ENCODE results near the gene EDEM3.

DNA sequence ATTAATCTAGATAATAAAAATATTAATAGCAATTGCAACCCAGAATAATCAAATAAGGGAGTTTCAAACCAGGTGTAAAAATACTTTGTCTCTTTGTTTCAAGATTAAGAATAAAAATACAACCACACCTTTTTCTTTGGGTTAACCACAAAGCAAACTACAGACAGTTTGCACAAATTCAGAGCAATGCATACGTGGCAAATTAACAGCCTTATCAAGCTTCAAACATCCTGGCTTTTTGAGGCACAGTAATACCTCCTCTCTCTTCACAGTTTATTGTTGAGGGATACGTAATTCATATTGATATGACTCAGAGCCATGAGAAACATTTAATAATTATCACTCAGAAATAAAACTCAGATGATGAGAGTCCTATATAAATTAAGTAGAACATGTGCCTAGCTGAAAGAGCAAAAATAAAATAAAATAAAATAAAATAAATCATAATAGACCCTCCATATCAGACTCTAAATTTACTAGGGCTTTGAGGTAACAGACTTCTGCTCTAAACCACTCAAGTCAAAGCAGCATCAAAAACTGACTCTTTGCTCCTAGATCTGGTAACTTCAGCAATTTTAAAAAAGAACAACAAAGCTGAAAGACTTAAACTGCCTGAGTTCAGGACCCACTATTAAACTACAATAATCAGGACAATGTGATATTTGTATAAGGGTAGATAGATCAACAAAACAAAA is 11.4 kb downstream of the EDEM3 start:
- TF ChIP-seq EZH2phosphoT487 (IDR thresholded peaks at IDR 0.05; ENCODE audit: insufficient read depth, low read depth) (no peak), EZH2 (IDR thresholded peaks at IDR 0.05; ENCODE audit: insufficient read depth, poor library complexity, severe bottlenecking) (no peak)
